Ascending aorta (tissue), 2 donors: ENCODE data around the gene TPM1. TPM values are rescaled to one million over a fixed set of nuclear protein-coding genes. Genes with fewer than 3 reads are reported as not detected.
"Not testable (repeated sequence)": the region's sequence is repeated elsewhere in the genome, so short reads cannot be mapped to it uniquely, and the experiment has no call there.

Source experiments
- DNase-seq, 2 donors: peaks; one replicate each; pipeline ENCODE4 v3.0.0-alpha.2; 2019; ENCODE audit warnings: low spot score in 2 of 2
- H3K27ac ChIP-seq, 2 donors: fragments of 200-600 bp; sonication (generic); one replicate each; pipeline ENCODE4 v1.5.1; 2016 to 2017; ENCODE audit warnings: mild to moderate bottlenecking in 1 of 2
- H3K27me3 ChIP-seq: fragments of 200-600 bp; sonication (generic); one replicate; pipeline ENCODE4 v1.5.1; 2017
- H3K36me3 ChIP-seq, 2 donors: fragments of 200-600 bp; sonication (generic); one replicate each; pipeline ENCODE4 v1.5.1; 2016
- H3K4me1 ChIP-seq, 2 donors: fragments of 200-600 bp; sonication (generic); one replicate each; pipeline ENCODE4 v1.5.1; 2016 to 2017; ENCODE audit warnings: mild to moderate bottlenecking in 1 of 2
- H3K4me3 ChIP-seq, 2 donors: fragments of 200-600 bp; sonication (generic); one replicate each; pipeline ENCODE4 v1.5.1; 2016 to 2017; ENCODE audit warnings: mild to moderate bottlenecking in 1 of 2
- H3K9me3 ChIP-seq, 2 donors: fragments of 200-600 bp; sonication (generic); one replicate each; pipeline ENCODE4 v1.5.1; 2016
- CTCF ChIP-seq, 3 experiments: fragments of 200-600 bp in 2 of 3; fragments of 450-650 bp in 1 of 3; sonication (generic) in 2 of 3; IDR thresholded peaks; one replicate each; pipeline ENCODE4 v1.5.1; 2016 to 2019; ENCODE audit warnings: antibody characterized with exemption in 3 of 3, mild to moderate bottlenecking in 1 of 3, moderate library complexity in 1 of 3
- intact Hi-C: fragments of 100-400 bp; cut with DNase I; formaldehyde crosslinking; loops from one replicate; pipeline ENCODE4 v1.15.1; 2023
- total RNA-seq: library from RNA; depleted of rRNA; stranded (reverse); fragments of >200 nt; gene quantifications from one replicate; pipeline ENCODE4 v1.1.0, GENCODE V29; 2016

The TPM1 gene
- total RNA-seq, 1 donor from 2014 or later = 813 TPM

GRCh38 chr15:63104727-63105126 is 62.2 kb downstream of the TPM1 start:
- intact Hi-C loops = no loop called here
- Histone ChIP-seq H3K27me3 (no peaks in the 10 kb centered on the region), H3K27ac (no peak overlapping the region), H3K9me3 (no peaks in the 10 kb centered on the region), H3K4me3 (no peak overlapping the region), H3K4me1 (no peaks in the 10 kb centered on the region), H3K36me3 (no peaks in the 10 kb centered on the region)
- no peak for TF ChIP-seq CTCF (IDR thresholded peaks at IDR 0.05)
- DNase-seq = no peak

DNA sequence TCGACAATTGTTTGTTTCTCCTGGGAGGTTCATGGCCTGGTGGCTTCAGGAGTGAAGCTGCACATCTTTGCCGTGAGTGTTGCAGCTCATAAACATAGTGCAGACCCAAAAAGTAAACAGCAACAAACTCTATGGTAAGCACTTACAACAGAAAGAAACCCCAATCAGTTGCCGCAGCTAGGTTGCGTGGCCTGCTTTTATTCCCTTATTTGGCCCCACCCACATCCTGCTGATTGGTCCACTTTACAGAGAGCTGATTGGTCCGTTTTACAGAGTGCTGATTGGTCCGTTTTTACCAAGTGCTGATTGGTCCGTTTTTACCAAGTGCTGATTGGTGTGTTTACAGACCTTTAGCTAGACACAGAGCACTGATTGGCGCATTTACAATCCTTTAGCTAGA is 62.8 kb downstream of the TPM1 start:
- H3K4me3 ChIP-seq, DNase-seq, H3K27ac ChIP-seq, H3K36me3 ChIP-seq, H3K27me3 ChIP-seq, intact Hi-C loops, H3K4me1 ChIP-seq, H3K9me3 ChIP-seq: not testable (repeated sequence)

DNA sequence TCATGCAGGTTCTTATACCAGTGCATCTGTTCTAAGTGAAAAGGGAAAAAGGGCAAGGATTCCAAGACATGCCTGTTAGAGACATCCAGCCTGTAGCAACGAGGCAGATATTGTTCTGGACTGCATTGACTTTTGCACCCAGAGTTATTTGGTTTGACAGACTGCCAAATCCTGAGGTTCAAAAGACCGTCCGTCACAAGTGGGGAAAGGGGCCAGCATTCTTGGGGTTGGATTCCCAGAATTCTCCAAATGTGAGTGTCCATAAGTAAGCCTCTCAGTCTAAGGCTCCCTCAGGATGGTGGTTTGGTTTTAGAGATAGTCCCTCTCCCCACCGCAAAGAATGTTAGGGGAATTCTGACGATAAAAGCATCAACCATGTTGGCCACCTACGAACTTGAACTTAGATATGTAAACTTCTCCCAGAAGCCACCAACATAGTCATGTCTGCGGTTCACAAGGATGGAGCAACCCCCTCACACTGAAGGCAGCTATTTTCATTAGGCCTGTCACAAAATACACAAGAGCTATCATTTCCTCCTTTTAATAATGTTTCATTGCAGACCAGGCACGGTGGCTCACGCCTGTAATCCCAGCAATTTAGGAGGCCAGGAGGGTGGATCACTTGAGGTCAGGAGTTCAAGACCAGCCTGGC is 65.5 kb downstream of the TPM1 start:
- Histone ChIP-seq H3K4me1 (no peaks in the 10 kb centered on the region), H3K36me3 (no peaks in the 10 kb centered on the region), H3K27me3 (no peaks in the 10 kb centered on the region), H3K9me3 (no peaks in the 10 kb centered on the region), H3K27ac (peak overlapping the region in 1 of 2 donors; percentile 57), H3K4me3 (no peak overlapping the region)
- intact Hi-C loops = no loop called here
- TF ChIP-seq CTCF (IDR thresholded peaks at IDR 0.05) = no peak
- DNase-seq = no peak

DNA sequence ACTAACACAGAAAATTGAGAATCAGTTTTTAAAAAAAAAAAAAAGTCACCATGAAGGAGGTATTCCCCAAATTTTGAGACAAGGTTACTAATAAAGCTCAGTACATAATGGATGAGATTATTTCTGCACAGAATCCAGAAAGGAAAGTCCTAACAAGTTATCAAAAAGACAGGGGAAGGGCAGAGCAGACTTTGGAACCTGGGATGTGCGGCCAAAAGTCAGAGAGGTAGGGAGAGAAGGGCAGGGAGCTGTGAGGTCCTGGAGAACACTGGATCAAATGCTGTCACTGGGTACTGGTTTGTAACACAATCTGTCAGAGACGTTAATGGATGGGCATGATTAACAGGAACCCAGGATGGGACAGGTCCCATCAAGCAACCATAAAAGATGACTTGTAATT is 67.0 kb downstream of the TPM1 start:
- intact Hi-C loops = no loop called here
- TF ChIP-seq CTCF (IDR thresholded peaks at IDR 0.05) = no peak

GRCh38 chr15:63109920-63110319 is 67.4 kb downstream of the TPM1 start:
- H3K27ac ChIP-seq = no peak overlapping the region
- intact Hi-C loops = no loop called here

More for the DNA sequence above, 67.0 kb downstream of the TPM1 start:
- no peaks in the 10 kb centered on the region for H3K4me1 ChIP-seq
- H3K36me3 ChIP-seq = no peaks in the 10 kb centered on the region
- no peak overlapping the region for H3K4me3 ChIP-seq
- no peaks in the 10 kb centered on the region for H3K27me3 ChIP-seq
- no peaks in the 10 kb centered on the region for H3K9me3 ChIP-seq
- H3K27ac ChIP-seq = no peak overlapping the region
- no peak for DNase-seq

More at GRCh38 chr15:63109920-63110319, 67.4 kb downstream of the TPM1 start:
- Histone ChIP-seq H3K4me1 (no peaks in the 10 kb centered on the region), H3K36me3 (no peaks in the 10 kb centered on the region), H3K9me3 (no peaks in the 10 kb centered on the region), H3K27me3 (no peaks in the 10 kb centered on the region), H3K4me3 (no peak overlapping the region)
- no peak for DNase-seq
- TF ChIP-seq CTCF (IDR thresholded peaks at IDR 0.05) = no peak
